Spinal cord (tissue), 10 donors: ENCODE results near the gene RASL11A. TPM values are rescaled to one million over a fixed set of nuclear protein-coding genes. Genes with fewer than 3 reads are reported as not detected.
"Not testable (repeated sequence)": the region's sequence is repeated elsewhere in the genome, so short reads cannot be mapped to it uniquely, and the experiment has no call there.

Source experiments
- DNase-seq, 6 donors: peaks; one replicate each; pipeline versions ENCODE4 v3.0.0 to v3.0.0-alpha.2; 2013 to 2015; ENCODE audit warnings: low spot score in 6 of 6, low read depth in 4 of 6
- H3K27ac ChIP-seq: one replicate; pipeline ENCODE4 v1.5.1; 2013; ENCODE audit warnings: low read depth, low read length, control low read depth
- H3K27me3 ChIP-seq: one replicate; pipeline ENCODE4 v1.6.1; 2013; ENCODE audit warnings: low read length; ENCODE audit not compliant: control insufficient read depth, insufficient read depth
- H3K36me3 ChIP-seq: one replicate; pipeline ENCODE4 v1.6.1; 2013; ENCODE audit warnings: low read length; ENCODE audit not compliant: control insufficient read depth, insufficient read depth
- H3K4me1 ChIP-seq: one replicate; pipeline ENCODE4 v1.6.1; 2013; ENCODE audit warnings: low read length; ENCODE audit not compliant: control insufficient read depth, insufficient read depth
- H3K4me3 ChIP-seq: one replicate; pipeline ENCODE4 v1.5.1; 2013; ENCODE audit warnings: low read depth, low read length, control low read depth
- H3K9me3 ChIP-seq: one replicate; pipeline ENCODE4 v1.6.1; 2013; ENCODE audit warnings: low read length; ENCODE audit not compliant: control insufficient read depth, insufficient read depth
- WGBS: methylation state at CpG from one replicate; pipeline ENCODE4 v1.1.5; 2013; ENCODE audit warnings: missing lambda C conversion rate; ENCODE audit not compliant: insufficient coverage; 5-methylcytosine and 5-hydroxymethylcytosine counted together
- polyA plus RNA-seq, 2 donors: library from polyadenylated mRNA; unstranded; fragments of 120-200 nt; gene quantifications; one replicate each; pipeline ENCODE4 v1.2.1, GENCODE V29; 2013; ENCODE audit not compliant: insufficient read length in 2 of 2
- total RNA-seq, 2 donors: library from RNA; depleted of rRNA in 1 of 2; stranded (reverse); fragments of 120-200 nt in 1 of 2; fragments of >200 nt in 1 of 2; gene quantifications; one replicate each; pipeline versions ENCODE4 v1.2.3 to v1.2.4, GENCODE V29; 2013 to 2014
- donor health status: healthy.

RASL11A gene
- total and polyA plus RNA-seq, 4 donors = 6.4 to 13.6 (median 7.3) TPM

DNA sequence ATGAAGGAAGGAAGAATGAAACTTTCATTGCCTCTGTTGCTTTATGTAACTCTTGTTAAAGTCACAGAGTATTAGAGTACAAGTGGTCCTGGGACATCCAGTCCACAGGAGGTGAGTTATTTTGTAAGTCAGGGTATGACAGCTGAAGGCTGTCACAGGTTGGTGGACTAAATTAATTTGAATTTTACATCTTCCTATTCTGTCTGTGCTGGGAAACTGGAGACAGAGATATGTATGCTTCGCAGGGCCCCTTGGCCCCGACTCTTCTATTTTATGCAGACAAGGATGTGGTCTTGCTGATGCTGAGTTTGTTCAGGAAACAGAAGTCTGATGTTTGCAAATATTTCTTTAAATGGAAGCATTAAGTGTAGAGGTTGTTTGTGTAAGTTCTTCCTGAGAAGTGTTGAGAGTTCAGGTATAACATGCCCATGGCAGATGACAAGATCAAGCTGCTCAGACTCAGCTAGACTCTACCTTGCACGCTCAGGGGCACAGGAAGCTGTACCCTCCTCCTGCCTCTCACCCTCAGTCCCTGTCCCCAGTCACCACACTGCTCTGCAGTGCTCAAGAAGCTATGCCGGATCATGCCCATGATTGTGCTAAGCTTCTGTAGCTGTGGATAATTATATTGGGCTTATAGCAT lies 23.4 kb downstream of the RASL11A start:
- 92% methylated on average over 3 of the region's 4 CpGs for WGBS
- Histone ChIP-seq H3K9me3 (no peaks in the 10 kb centered on the region), H3K27me3 (no peaks in the 10 kb centered on the region), H3K4me3 (no peak overlapping the region), H3K4me1 (peaks cover 10% of the 10 kb centered on the region), H3K27ac (no peak overlapping the region), H3K36me3 (no peaks in the 10 kb centered on the region)
- DNase-seq = no peak

DNA sequence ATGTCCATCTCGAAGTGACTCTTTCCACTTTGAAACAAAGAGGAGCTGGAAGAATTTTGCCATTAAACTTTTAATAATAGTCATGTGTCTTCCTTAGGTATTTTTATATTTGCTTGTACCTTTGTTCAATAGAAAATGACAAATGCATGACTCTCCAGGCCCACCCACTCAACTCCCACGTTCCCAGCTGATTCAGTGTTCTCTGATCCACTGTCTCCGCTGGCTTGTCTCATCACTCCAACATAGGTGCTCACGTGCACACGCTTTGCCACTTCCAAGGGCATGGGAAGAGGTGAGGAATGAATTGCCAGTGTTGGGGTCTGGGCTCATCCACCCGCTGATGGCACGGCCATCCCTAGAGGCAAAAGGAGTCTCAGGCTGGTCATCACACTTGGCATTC lies 24.5 kb downstream of the RASL11A start:
- Histone ChIP-seq H3K27ac (no peak overlapping the region), H3K4me3 (no peak overlapping the region), H3K9me3 (no peaks in the 10 kb centered on the region), H3K27me3 (no peaks in the 10 kb centered on the region), H3K4me1 (peaks cover 3% of the 10 kb centered on the region), H3K36me3 (no peaks in the 10 kb centered on the region)
- WGBS = 97% methylated on average over 5 of the region's 7 CpGs
- DNase-seq = no peak

DNA sequence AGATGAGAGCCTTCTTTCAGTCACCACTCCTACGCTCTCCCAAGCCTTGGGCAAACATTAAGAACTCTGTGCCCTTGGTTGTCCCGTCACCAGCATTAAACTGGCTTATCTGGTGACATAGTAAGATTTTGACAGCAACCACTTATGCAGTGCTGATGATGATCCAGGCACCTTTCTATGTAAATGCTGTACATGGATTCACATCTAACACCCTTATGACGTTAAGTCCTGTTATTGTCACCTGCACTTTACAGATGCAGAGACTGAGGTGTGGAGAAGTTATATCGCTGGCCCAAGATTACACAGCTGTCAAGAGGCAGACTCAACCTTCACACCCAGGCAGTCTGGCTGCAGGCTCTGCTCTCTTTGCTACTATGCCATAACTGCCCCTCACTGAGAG lies 25.0 kb downstream of the RASL11A start:
- no peak for DNase-seq
- WGBS = 90% methylated on average over 2 of the region's 4 CpGs
- H3K27me3 ChIP-seq = no peaks in the 10 kb centered on the region
- H3K9me3 ChIP-seq = no peaks in the 10 kb centered on the region
- no peak overlapping the region for H3K27ac ChIP-seq
- H3K4me1 ChIP-seq = peaks cover 3% of the 10 kb centered on the region
- no peak overlapping the region for H3K4me3 ChIP-seq
- H3K36me3 ChIP-seq = no peaks in the 10 kb centered on the region

DNA sequence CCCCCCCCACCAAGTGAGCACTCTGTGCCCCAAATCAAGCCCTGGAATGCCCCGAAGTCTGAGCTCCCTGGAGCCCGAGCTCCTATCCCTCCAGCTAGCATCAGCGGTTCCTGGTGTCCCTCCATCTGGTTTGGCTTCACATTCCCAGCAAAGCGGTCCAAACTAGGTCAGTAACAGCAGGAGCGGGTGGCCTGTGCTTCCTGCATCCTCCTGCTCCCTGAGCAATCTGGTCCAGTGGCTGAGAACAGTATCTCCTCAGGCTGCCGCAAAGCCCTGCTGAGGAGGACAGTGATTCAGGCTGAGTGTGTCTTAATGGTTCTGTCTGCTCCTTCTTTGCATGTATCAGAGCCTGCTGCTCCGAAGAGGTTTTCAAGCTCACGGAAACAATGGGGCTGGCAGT lies 25.9 kb downstream of the RASL11A start:
- no peak overlapping the region for H3K27ac ChIP-seq

DNA sequence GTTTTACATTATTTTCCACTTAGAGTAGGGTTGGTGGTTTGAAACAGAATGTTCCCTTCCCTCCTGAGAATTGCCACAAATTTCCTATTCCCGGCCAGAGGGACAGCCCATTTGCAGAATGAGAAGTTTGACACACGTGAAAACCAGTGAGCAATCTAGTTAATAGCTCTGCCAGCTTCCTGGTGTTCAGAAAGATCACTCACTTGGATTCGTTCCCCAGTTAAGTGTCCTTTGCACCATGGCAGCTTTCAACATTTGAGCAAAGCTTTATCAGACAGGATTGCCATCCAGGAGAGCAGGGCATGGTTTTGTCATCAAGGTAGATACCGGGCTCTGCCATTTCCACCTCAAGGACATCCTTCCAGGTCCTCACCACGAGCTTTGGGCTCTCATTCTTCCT lies 28.2 kb downstream of the RASL11A start:
- 75% methylated on average over 4 of the region's 5 CpGs for WGBS
- no peak overlapping the region for H3K4me3 ChIP-seq
- H3K4me1 ChIP-seq = peaks cover 3% of the 10 kb centered on the region
- H3K27me3 ChIP-seq = no peaks in the 10 kb centered on the region
- no peaks in the 10 kb centered on the region for H3K36me3 ChIP-seq
- no peak overlapping the region for H3K27ac ChIP-seq
- H3K9me3 ChIP-seq = no peaks in the 10 kb centered on the region
- no peak for DNase-seq

More for the DNA sequence above, 25.9 kb downstream of the RASL11A start:
- no peaks in the 10 kb centered on the region for H3K36me3 ChIP-seq
- H3K9me3 ChIP-seq = no peaks in the 10 kb centered on the region
- no peak overlapping the region for H3K4me3 ChIP-seq
- H3K4me1 ChIP-seq = peaks cover 3% of the 10 kb centered on the region
- no peaks in the 10 kb centered on the region for H3K27me3 ChIP-seq
- DNase-seq = peak in 1 of 6 donors; percentile 15
- WGBS = 66% methylated on average over 8 of the region's 8 CpGs

DNA sequence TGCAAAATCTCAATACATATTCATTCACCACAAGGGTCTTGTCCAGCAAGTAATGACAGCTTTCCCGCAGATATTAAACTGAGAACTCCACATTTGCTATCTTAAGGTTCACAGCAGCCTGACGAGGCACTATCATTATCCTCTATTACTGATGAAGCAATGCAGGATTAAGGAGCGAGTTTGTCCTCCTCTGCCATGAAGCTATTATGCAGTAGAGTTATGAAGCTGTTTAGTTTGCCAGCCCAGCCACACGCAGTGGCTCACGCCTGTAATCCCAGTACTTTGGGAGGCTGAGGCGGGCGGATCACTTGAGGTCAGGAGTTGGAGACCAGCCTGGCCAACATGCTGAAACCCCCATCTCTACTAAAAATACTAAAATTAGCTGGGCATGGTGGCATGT lies 29.8 kb downstream of the RASL11A start:
- not testable (repeated sequence) for H3K36me3 ChIP-seq, H3K27ac ChIP-seq
- WGBS = 90% methylated on average over 2 of the region's 7 CpGs

DNA sequence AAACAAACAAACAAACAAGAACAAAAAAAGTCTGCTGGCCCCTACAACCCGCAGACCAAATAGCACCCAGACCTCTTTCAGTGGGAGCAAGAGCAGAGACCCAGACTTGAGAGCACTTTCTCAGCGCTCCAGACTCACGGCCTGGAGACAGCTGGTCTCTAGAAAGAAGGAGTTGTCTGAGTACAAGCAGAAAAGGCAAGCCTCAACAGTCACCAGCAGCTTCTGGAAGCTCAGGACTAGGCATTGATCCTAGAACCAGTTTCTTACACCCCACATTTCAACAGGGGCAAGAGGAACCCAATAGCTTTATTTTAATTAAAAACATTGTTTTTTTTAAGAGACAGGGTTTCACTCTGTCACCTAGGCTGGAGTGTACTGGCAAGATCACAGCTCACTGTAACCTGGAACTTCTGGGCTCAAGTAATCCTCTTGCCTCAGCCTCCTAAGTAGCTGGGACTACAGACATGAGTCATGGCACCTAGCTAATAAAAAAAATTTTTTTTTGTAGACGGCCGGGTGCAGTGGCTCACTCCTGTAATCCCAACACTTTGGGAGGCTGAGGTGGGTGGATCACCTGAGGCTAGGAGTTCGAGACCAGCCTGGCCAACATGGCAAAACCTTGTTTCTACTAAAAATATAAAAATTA lies 30.4 kb downstream of the RASL11A start:
- DNase-seq = no peak
- H3K36me3 ChIP-seq = no peaks in the 10 kb centered on the region
- WGBS = 97% methylated on average over 3 of the region's 6 CpGs
- no peak overlapping the region for H3K27ac ChIP-seq
- no peaks in the 10 kb centered on the region for H3K27me3 ChIP-seq
- peaks cover 3% of the 10 kb centered on the region for H3K4me1 ChIP-seq
- no peak overlapping the region for H3K4me3 ChIP-seq
- no peaks in the 10 kb centered on the region for H3K9me3 ChIP-seq

More for the DNA sequence above, 29.8 kb downstream of the RASL11A start:
- H3K27me3 ChIP-seq, H3K4me3 ChIP-seq, DNase-seq, H3K4me1 ChIP-seq, H3K9me3 ChIP-seq: not testable (repeated sequence)

DNA sequence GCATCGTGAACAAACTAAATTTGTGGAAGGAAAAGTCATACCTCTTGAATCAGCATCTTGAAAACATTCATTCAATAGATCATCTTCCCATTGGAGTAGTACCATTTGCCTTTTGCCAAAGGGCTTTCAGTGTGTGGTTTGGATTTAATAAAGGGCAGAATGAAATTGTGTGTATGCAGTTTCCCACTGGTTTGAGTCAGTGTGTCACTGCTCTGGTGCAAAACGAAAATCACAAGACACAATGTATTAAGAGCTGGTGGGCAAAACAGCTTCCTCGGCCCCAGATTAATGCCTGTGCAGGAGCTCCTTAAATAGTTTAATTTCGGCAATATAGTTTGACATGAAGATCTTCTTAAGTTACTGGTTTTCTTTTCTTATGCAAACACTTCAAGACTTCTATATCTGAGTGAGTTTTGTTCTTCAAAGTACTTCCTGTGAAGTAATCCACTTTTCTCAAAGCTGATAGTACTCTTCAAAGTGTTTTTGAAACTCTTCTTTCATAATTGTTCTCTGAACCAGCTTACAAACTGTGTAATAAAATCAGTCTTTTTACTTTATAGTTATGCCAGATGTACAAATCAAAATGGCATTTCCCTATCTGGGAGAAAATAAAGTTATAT lies 32.1 kb downstream of the RASL11A start:
- Histone ChIP-seq H3K9me3 (no peaks in the 10 kb centered on the region), H3K27ac (no peak overlapping the region), H3K27me3 (no peaks in the 10 kb centered on the region), H3K4me1 (no peaks in the 10 kb centered on the region), H3K36me3 (no peaks in the 10 kb centered on the region), H3K4me3 (no peak overlapping the region)
- WGBS = 100% methylated on average over 3 of the region's 4 CpGs
- no peak for DNase-seq

DNA sequence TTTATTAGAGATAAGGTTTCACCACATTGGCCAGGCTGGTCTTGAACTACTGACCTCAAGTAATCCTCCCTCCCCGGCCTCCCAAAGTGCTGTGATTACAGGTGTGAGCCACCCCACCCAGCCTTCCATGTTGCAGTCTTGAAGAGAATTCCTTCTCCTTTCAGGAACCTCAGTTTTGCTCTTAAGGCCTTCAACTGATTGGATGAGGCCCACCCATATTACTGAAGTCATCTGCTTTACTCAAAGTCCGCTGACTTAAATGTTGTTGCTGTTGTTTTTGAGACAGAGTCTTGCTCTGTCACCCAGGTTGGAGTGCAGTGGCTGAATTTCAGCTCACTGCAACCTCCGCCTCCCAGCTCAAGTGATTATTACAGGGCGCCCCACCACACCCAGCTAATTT lies 33.5 kb downstream of the RASL11A start:
- no peaks in the 10 kb centered on the region for H3K4me1 ChIP-seq
- H3K9me3 ChIP-seq = no peaks in the 10 kb centered on the region
- 100% methylated on average over 1 of the region's 4 CpGs for WGBS
- H3K27me3 ChIP-seq = no peaks in the 10 kb centered on the region
- no peak overlapping the region for H3K4me3 ChIP-seq
- no peak overlapping the region for H3K27ac ChIP-seq
- DNase-seq = no peak
- H3K36me3 ChIP-seq = no peaks in the 10 kb centered on the region

DNA sequence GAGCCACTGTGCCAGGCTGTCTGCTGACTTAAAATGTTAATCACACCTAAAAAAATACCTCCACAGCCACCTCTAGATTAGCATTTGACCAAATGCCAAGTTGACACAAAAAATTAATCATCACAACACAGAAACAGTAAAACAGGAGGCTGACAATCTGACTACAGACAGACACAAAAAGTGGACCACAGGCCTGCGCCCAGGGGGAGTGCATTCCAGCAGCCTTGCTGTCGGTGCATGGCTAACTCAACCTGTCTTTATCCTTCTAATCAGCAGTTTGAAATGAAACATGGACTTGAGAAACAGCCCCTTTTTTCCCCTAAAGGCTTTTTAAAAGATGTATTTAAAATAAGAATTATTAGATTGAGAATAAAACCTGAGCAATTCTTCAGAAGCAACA lies 34.0 kb downstream of the RASL11A start:
- 89% methylated on average over 1 of the region's 2 CpGs for WGBS
- no peak overlapping the region for H3K27ac ChIP-seq
- no peaks in the 10 kb centered on the region for H3K36me3 ChIP-seq
- DNase-seq = no peak
- H3K4me3 ChIP-seq = no peak overlapping the region
- H3K27me3 ChIP-seq = no peaks in the 10 kb centered on the region
- no peaks in the 10 kb centered on the region for H3K4me1 ChIP-seq
- no peaks in the 10 kb centered on the region for H3K9me3 ChIP-seq
